ENCODE data around the gene XYLT2.
"Not testable (repeated sequence)": the region's sequence is repeated elsewhere in the genome, so short reads cannot be mapped to it uniquely, and the experiment has no call there.

- TF ChIP-seq CTCF (IDR thresholded peaks at IDR 0.05); HMGXB4 (CRISPR knock-in tag; IDR thresholded peaks at IDR 0.05); CBFB (CRISPR knock-in tag; IDR thresholded peaks at IDR 0.05; ENCODE audit: low read depth); JUN (CRISPR knock-in tag; IDR thresholded peaks at IDR 0.05); MAX (CRISPR knock-in tag; IDR thresholded peaks at IDR 0.05); NR2C2 (CRISPR knock-in tag; IDR thresholded peaks at IDR 0.05); TEAD1 (CRISPR knock-in tag; IDR thresholded peaks at IDR 0.05); ZNF512 (CRISPR knock-in tag; IDR thresholded peaks at IDR 0.05; ENCODE audit: borderline replicate concordance): not testable (repeated sequence)
These were observed 52.7 kb downstream of the XYLT2 start for GRCh38 chr17:50398672-50399071.
